Stimulated activated CD8-positive, alpha-beta memory T cell treated with anti-CD3 and anti-CD28 coated beads, Interleukin-7, amount 100 ng/mL, for 1 hour (primary cell): Measurements from ENCODE around the gene GALNT2.

ENCODE experiments used
- DNase-seq, 2 donors: peaks; one replicate each; pipeline ENCODE4 v3.0.0-alpha.2; 2020; ENCODE audit warnings: low read depth in 2 of 2

The GALNT2 gene

DNA sequence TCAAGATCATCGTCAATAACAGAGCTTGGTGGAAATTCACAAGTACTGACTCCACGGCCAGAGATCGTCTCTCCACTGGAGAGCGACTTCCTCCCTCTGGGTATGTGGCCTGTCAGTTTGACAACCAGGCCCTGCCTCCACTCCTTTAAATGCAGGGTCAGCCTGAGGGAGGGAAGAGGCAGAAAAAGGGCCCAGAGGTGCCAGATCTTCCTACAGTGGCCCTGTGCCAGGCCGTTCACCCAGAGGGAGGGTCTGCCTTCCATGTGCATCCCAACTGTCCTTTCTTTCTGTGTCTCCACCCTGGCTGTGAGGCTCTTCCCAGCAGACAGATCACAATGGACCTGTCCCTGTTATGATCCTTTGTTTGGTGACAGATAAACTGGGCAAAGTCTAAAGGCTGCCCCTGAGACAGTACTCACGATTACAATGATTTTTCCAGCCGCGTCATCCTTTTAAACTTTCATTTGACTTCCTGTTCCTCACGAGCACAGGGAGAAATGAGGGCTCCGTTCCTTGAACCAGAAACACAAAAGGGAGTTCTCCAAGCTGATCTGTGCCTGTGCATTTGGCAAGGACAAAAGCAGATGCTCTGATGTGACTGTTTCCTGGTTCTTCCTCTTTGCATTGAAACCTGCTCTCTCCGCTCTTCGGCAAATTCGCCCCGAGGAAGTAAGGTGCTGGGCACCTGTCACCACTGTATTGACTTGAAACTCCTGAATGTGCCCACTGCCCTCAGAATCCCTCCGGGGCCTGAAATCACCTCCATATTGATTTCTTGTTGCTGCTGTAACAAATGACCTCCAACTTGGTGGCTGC is 232.4 kb downstream of the GALNT2 start:
- DNase-seq = no peak

DNA sequence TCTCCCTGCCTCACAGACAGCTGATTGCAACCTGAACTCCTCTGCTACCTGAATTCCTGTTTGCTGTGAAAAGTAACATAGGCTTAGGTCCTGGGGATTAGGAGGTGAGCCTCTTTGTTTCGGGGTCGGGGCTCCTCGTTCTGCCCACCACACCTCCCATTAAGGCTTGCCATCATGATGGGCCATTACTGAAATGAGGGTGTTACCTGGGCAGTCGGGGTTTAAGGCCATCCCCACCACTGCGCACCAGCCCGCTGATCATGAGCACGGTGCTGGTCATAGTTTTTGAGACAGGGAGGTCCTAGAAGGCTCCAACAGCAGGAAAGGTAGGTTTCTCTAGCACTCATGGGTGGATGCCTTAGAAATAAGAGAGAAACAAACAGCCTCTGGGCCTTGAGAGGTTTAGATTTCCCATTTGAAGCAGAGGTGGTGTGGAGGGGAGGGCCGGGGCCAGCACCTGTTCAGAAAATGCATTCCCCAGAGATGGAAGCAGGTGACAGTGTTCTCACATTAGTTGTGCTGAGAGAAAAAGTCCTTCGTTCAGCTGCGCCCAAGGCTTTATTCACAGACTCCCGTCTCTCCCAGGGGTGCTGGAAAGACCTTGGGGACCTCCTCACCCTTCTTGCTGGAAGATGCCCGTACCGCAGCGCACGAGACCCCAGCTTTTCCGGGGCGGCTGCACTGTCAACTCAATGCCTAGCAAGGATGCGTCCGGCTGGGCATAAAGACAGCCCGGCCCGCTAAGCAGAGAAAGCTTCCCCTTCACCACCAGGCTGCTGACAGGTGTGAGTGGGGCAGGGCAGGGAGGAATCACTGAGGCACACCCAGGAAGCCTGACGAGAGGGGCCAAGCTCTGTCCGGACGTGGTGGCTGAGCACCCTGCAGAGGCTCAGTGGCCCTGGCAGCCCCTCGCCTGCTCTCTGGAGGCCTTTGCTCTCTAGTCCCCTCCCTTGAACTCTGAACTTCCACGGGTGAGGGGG is 233.6 kb downstream of the GALNT2 start:
- no peak for DNase-seq

DNA sequence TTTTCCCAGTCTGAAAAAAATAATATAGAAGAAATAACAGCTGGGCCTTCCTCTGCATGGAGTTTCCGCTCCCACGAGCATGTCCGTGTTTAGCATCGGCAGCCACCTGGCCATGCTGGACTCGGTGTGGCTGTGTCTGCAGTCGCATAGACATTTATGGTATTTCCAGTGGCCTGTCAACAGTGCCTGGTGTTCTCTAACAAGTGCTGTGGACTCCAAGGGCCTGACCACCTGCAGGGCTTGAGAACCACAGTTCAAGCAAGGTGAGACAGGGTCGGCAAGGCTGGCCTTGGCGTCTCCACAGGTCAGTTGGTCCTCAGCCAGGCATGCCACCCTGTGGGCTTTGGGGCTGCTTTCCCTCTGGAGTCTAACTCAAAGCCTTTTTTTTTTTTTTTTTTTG is 234.3 kb downstream of the GALNT2 start:
- DNase-seq = no peak

DNA sequence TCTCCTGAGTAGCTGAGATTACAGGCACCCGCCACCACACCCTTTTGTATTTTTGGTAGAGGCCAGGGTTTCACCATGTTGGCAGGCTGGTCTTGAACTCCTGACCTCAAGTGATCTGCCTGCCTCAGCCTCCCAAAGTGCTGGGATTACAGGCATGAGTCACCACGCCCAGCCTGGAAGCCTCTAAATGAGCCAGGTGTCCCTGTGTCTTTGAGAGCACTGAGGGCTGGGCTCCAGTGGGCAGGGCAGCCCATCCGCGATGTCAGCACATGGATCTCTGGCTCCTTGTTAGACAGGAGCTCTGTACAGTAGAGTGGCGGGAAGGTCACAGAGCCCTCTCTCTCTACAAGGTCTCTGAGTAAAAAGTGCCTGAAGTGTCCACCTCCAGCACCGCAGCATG is 234.8 kb downstream of the GALNT2 start:
- no peak for DNase-seq

DNA sequence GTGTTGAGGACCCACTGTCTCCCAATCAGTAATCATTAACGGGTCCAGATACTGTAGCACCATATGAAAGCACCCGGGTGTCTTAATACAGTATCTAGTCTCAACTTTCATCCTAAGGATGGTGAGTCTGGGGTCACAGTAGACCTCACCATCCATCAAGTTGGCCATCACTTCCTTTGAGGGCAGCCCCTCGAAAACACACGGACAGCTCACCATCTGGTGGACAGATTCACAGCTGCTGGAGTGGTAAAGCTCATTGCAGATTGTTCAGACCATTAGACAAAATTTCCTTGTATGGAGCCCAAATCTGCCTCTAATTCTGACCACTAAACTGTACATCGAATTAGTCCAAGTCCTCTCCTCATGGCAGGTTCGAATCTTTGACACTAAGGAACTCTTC is 236.0 kb downstream of the GALNT2 start:
- DNase-seq = no peak

DNA sequence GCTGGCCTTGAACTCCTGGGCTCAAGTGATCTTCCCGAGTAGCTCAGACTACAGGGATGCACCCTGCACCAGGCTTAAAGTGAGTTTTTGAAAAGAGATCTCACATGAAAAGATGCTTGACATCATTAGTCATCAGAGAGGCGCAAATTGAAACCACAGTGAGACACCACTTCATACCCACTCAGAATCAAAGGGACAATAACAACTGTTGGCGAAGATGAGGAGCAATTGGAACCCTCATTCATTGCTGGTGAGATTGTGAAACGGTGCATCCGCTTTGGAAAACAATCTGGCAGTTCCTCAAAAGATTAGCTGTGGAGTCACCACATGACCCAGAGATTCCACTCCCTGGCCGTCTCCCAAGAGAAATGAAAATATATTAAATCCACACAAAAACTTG is 236.8 kb downstream of the GALNT2 start:
- DNase-seq = no peak

DNA sequence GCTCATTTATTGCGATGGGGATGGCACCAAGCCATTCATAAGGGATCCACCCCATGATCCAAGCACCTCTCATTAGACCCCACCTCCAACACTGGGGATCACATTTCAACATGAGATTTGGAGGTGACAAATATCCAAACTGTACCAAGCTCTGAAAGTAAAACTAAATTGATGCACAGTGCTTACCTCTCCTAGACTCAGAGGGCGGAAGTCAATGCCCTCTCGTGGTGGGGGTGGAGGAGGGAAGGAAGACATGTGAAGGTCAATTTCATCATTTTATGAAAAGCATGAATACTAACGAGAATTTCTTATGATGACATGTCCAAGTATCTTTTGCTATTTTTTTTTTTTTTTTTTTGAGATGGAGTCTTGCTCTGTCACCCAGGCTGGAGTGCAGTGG is 239.1 kb downstream of the GALNT2 start:
- no peak for DNase-seq

DNA sequence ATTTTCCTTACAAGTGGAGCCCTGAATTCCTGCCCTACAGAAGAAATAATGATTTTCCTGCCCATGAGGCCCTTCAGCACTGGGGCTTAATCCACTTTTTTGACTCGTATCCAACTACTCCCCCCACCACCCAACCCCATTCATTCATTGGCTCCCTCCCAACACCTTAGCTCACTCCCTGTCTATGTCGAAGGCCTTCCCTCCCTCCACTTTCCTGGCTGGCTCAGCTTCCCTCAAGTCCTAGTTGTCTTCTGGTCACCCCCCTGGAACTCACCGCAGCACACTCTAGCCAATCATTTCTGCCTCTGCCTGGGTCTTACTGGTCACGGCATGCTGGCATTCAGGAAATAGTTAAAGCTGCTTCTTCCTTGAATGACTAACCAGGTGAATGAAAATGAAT is 240.2 kb downstream of the GALNT2 start:
- no peak for DNase-seq

DNA sequence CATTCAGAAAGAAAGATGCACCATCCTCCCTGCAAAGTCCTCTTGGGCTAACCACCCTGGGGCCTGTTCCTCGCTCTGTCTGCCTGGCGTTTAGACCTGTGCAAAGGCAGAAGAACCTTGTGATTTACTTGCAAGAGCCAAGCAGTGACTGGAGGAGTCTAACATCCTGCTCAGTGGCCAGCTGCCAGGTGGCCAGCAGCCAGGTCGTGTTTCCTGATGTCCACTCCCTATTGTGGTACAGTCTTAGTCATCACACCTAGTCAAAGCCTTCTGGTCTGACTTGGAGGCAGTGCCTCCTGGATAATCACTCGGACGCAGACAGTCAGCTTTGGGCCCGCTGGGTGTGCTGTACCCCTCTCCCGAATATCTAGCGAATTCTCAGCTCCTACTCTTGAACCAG is 241.0 kb downstream of the GALNT2 start:
- no peak for DNase-seq

DNA sequence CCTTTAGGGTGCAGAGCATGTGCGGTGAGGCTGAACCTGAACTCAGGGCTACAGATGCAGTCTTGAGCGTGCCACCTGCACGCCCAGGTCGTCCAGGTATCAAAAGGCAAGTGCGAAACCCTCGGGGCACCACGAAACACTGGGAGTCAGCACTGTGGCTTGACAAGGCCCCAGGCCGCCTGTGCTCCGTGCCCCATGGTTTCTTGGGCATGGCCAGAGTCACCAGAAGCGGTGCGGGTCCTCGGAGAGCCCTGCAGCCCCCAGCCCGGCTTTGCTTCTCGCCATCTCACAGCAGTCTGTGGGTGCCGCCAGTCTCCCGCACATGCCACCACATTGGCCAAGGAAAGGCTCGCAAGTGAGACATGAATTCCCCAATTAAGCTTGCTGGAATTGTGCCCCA is 241.8 kb downstream of the GALNT2 start:
- DNase-seq = no peak

DNA sequence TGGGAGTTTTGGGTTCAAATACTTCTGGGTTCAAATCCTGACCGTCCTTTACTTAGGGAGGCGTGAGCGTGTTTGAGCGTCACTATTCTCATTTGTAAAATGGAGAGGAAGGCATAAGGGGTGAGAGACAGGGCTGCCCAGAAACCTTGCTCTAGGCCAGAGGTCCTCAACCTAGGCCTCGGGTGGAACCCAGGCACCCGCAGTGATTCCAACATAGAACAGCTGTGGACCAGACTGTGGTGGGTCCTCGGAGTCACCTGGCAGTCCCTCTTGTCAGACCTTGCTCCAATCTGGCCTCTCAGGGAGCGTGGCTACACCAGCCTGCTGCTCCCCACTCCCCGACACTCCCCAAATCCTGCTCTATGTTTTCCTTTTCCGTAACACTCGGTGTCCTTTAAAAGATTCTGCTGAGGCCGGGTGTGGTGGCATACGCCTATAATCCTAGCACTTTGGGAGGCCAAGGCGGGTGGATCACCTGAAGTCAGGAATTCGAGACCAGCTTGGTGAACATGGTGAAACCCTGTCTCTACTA is 242.7 kb downstream of the GALNT2 start:
- no peak for DNase-seq

DNA sequence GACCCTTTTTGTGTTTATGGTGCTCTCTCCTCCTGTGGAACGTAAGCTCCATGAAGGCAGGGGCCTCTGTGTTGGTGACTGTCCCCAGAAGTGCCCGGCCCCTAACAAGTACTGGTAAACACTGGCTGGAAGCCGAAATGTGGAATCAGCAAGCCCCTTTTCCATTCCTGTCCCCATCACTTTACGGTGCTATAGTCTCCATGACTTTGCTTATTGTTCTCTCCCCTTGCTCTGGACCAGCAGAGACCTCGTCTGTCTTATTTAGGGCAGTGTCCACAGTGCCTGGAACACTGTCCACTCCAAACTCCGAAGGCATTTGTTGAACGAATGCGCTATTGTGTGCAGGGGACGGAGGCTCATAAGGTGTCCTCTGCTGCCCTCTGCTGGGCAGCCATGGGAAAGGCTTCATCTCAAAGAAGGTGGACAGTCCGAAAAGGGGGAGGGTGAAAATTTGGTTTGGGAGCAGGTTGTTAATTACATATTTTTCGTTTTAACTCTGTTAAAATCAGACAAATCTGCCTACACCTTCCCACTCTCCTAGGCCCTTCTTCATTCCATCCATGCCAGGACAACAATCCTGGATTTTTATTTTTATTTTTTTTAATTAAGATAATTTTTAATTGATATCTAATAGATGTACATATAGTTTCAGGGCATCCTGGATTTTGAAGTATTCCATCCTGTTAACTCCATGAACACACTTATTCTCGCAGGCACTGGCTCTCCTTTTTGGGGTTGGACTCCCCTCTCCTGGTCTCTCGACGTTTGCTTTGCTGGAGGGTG is 243.5 kb downstream of the GALNT2 start:
- DNase-seq = peak; percentile 29 to 41

DNA sequence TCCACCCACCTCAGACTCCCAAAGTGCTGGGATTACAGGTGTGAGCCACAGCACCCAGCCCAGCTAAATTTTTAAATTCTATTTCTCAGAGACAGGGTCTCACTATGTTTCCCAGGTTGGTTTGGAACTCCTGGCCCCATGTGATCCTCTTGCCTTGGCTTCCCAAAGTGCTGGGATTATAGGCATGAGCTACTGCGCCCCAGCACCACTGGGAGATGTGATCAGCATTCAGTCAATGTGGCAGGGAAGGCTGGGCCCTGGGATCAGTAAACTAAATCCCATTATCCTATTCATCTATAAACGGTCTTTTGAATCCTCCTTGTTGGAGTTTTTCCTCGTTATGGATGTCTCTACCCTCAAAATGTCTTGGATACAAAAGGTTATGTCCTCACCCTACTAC is 245.6 kb downstream of the GALNT2 start:
- DNase-seq = no peak

DNA sequence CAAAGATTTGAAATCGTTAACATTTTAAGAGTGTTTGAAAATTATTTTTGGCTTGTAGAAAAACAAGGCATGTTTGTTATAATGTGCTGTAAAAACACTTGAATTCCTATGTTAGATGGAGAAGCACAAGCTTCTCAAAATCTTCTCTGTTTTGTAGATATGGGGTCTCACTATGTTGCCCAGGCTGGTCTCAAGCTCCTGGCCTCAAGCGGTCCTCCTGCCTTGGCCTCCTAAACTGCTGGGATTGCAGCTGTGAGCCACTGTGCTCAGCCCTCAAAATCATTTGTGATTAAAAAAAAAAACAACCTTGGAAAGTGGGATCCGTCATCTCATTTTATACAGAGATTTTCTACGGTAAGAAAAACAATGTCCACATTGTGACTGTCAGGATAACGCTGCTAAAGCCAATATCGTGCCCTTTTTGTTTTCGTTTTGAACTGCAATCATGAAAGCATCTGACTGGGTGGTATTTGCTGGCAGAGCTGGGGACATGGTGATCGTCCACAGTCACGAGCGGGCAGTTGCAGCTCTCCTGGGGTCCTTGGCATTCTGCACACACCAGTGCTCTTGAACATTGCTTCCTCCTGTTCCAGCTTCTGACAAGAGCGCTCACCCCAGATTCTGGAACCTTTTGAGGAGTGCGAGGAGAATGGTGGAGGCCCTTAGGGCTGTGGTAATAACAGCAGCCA is 246.6 kb downstream of the GALNT2 start:
- DNase-seq = no peak

DNA sequence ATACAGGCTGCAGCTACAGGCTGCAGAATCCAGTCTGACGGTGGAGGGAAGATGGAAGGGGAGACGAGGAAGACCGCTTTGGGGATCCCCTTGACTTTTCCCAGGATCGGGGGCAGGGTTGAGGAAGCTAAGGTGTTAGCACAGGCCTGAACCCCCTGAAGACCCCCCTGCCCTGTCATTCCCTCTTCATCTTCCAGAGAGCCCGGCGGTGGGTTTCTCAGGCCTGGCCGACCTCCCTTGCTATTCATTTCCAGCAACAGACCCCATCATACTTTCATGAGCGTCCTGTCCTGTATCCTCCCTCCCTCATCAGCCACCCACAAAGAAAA is 247.1 kb downstream of the GALNT2 start:
- DNase-seq = no peak

DNA sequence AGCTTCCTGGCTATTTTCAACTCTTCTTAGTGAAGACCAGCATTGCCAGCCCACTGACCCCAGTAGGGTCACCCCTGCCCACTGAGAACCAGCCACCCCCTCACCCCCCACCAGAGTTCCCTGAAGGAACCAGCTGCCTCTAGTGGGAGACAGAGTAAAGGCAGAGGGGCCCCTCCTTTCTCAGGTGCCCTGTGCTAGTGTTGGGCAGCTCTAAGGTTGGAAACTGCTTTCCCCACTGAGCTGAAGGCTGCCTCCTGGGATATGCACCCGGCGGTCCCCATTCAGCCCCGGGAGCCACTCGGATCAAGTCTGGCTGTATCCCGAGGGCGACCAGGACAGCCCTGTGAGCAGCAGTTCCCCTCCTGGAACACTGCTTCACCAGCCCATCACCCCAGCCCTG is 248.1 kb downstream of the GALNT2 start:
- DNase-seq = no peak

DNA sequence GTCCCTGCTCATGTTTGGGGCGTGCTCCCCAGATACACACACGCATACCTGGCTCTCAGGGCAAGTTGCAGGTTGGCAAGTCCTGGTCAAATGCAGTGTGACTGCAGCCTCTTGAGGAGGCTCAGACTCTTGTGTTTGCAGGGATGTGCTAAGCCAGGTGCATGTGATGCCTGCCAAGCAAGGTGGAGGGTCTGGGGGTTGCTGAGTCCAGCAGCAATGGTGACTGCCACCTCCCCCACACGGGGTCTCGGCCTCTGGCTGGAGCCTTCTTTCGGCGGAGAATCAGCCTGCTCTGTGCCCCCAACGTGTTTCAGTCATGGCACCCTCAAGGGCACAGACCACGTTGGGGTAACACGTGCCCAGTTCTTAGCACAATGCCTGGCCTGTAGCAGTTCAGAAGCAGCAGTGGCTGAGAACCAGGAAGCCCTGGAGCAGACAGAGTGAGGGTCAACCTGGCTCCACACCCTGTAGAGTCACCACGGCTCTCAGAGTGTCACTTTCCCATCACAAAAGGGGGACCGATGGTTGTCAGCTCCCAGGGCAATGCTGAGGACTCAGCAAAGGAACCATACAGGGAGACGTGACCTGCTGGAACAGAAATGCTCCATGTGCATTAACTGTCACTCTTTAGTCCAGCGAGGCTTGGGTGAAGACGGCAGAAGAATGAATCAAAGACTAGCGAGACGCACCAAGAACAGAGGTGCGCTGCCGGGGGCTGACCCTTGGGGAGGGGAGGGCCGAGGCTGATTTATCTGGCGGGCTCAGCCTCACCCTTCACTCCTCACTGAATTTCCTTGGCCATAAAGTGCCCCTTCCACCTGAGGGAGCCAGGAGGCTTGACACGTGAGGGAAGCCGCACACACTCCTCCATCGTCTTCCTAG is 250.1 kb downstream of the GALNT2 start:
- no peak for DNase-seq

DNA sequence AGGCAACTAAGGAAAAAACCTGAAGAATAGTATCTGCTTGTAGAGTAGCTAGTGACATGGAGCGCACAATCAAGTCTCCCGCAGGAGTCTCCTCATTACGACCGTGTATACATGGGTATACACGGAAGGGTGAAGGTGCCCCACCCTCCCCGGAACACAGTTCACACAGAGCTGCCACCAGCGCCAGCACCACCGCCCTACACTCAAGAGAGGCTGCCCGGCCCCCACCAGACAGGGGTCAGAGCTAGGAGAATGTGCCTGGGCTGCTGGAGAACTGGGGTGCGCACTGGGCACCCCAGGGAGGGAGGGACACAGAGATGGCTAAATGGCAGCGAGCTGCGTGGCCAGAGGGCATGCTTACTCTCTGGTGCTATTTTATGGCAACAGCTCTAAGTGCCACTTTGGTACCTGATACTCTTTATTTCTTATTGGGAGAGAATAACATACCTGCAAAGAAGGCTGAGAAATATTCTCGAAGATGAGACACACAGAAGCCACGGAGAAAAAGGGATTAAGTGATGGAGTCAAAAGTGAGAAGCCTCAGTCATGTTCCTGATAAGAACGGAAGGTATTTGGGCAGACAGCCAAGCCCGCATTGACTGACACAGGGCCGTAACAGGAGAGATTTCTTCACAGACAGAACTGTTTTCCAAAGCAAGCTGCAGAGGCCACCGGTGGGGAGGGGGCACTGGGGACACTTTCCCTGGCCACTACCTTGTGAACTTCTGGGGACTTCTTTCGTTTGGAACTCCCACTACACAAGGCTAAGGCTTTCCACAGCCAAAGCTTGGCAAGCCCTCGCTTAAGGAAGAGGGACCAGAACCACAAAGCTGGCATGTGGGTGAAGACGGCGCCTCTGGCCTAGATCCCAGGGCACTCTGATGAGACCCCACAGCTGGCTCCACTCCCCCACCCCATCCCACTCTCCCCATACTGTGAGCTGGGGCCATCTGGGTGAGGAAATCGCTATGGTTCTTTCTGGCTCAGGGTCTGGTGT is 251.1 kb downstream of the GALNT2 start:
- DNase-seq = no peak
